ENCODE results near the gene SPAG16.

GRCh38 chr2:213696442-213696841 is 412.2 kb downstream of the SPAG16 start:
- TF ChIP-seq POLR2A (IDR thresholded peaks at IDR 0.05) (no peak), CTCF (IDR thresholded peaks at IDR 0.05) (no peak), POLR2AphosphoS5 (IDR thresholded peaks at IDR 0.05) (no peak)

All from prostate gland (tissue), 2 donors.